Heart left ventricle (tissue), 13 donors: ENCODE results near the gene CTBP1.

Experiments used
- POLR2A ChIP-seq, 2 donors: fragments of 450-650 bp; IDR thresholded peaks; one replicate each; pipeline ENCODE4 v1.6.1; 2017; ENCODE audit warnings: antibody characterized with exemption in 2 of 2, mild to moderate bottlenecking in 2 of 2, moderate library complexity in 2 of 2
- TF ChIP-seq, protein P1 (sequence below), 12 donors: fragments of 200-600 bp; sonication (generic) in 4 of 12; IDR thresholded peaks; one replicate each; pipeline versions ENCODE4 v1.5.0 to v1.8.0; 2018 to 2022; ENCODE audit warnings: antibody characterized with exemption in 12 of 12, mild to moderate bottlenecking in 5 of 12
- donor health status: ischemic (EF 13 %, LVEDD 7.1; RV severe dilation, severe dysfunction).
- donor health status: DM: no; HTN: yes; CAD: no.
- donor health status: DM: no; HTN: no; CAD: no.
- donor health status: ischemic (EF 25% LVEDD 6.9; RV normal size, moderate dysfunction).
- donor health status: ischemic (EF 25% LVEDD 5.7; RV mildly dilated, moderate dysfunction).
- donor health status: ischemic (EF 35%, LVEDD 5.7; RV mildly dilated, moderate dysfunction).
- donor health status: nonischemic (EF 11% LVEDD 7.7; RV severe dilation, severe dysfunction).
- donor health status: DM: yes; HTN: yes; CAD: no.
- donor health status: PGD.
- donor health status: ischemic (EF 29% LVEDD 5.4; RV normal size, mild dysfunction).
- donor health status: nonischemic (EF 23%, LVEDD 6.1; RV moderate dilation, normal function).

DNA sequence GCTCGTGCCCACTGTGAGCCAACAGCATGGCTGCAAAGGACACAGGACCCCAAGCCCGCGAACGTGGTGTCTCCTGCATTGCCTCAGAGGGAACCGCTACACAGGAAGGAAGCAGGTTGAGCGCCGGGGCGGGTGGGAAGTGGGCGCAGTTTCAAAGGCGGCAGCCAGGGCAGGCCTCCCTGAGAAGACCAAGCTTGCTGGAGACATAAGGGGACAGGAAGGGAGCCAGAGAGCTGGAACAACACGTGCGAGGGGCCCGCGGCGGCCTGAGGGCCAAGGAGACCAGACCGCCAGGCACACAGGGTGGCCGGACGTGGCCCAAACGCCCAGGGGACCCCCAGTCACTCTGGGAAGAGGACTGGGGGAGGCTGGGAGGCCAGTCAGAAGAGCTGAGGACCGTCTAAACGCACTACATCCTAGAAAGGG lies 32.0 kb downstream of the CTBP1 start:
- TF ChIP-seq POLR2A (IDR thresholded peaks at IDR 0.05) = no peak
- TF ChIP-seq, protein P1, sequence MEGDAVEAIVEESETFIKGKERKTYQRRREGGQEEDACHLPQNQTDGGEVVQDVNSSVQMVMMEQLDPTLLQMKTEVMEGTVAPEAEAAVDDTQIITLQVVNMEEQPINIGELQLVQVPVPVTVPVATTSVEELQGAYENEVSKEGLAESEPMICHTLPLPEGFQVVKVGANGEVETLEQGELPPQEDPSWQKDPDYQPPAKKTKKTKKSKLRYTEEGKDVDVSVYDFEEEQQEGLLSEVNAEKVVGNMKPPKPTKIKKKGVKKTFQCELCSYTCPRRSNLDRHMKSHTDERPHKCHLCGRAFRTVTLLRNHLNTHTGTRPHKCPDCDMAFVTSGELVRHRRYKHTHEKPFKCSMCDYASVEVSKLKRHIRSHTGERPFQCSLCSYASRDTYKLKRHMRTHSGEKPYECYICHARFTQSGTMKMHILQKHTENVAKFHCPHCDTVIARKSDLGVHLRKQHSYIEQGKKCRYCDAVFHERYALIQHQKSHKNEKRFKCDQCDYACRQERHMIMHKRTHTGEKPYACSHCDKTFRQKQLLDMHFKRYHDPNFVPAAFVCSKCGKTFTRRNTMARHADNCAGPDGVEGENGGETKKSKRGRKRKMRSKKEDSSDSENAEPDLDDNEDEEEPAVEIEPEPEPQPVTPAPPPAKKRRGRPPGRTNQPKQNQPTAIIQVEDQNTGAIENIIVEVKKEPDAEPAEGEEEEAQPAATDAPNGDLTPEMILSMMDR (IDR thresholded peaks at IDR 0.05) = peak in 4 of 12 donors; percentile 5 to 19 (median 10)
